Cortex of kidney (tissue), 1 donor: ENCODE measurements around the gene NSMF.

Experiments
- DNase-seq: peaks from one replicate; lab custom pipeline; 2025; lab: John Stamatoyannopoulos, UW

The NSMF gene

GRCh38 chr9:137432687-137433348 lies 26.3 kb downstream of the NSMF start:
- no peak for DNase-seq

- DNase-seq = no peak
Measured at GRCh38 chr9:137431416-137431931, 27.7 kb downstream of the NSMF start.

- DNase-seq = no peak
Measured at GRCh38 chr9:137430723-137431415, 28.3 kb downstream of the NSMF start.

- no peak for DNase-seq
Measured at GRCh38 chr9:137429974-137430722, 29.0 kb downstream of the NSMF start.

- no peak for DNase-seq
Measured at GRCh38 chr9:137429546-137429890, 29.6 kb downstream of the NSMF start.

GRCh38 chr9:137428841-137429545 lies 30.1 kb downstream of the NSMF start:
- DNase-seq = no peak

GRCh38 chr9:137428311-137428630 lies 30.9 kb downstream of the NSMF start:
- DNase-seq = no peak

- DNase-seq = no peak
Measured at GRCh38 chr9:137427454-137428310, 31.5 kb downstream of the NSMF start.

- no peak for DNase-seq
Measured at GRCh38 chr9:137426018-137426681, 33.0 kb downstream of the NSMF start.

- no peak for DNase-seq
Measured at GRCh38 chr9:137423514-137424291, 35.4 kb downstream of the NSMF start.

- DNase-seq = no peak
Measured at GRCh38 chr9:137422604-137423513, 36.3 kb downstream of the NSMF start, which contains the start of the genes EXD3 and NOXA1. TSS of gene EXD3 (minus strand) at chr9:137423162. CDS start at chr9:137395357, 27,805 bp downstream. TSS of gene NOXA1 (plus strand) at chr9:137423393. CDS start at chr9:137423530, 137 bp downstream.

- DNase-seq = no peak
Measured at GRCh38 chr9:137421838-137422603, 37.1 kb downstream of the NSMF start.

- DNase-seq = no peak
Measured at GRCh38 chr9:137417161-137418021, 41.7 kb downstream of the NSMF start.

GRCh38 chr9:137416563-137417151 lies 42.5 kb downstream of the NSMF start:
- no peak for DNase-seq

GRCh38 chr9:137416006-137416562 lies 43.0 kb downstream of the NSMF start:
- DNase-seq = no peak

- no peak for DNase-seq
Measured at GRCh38 chr9:137415451-137415850, 43.7 kb downstream of the NSMF start.
